Neural cell (in vitro differentiated cells): Measurements from ENCODE around the gene TTC22. TPM values are rescaled to one million over a fixed set of nuclear protein-coding genes. Genes with fewer than 3 reads are reported as not detected.

Experiments
- H2AFZ ChIP-seq: fragments of 200-600, 300-800 bp; sonication (generic), shearing (Covaris generic); 2 replicates; pipeline ENCODE4 v1.6.0; 2014; ENCODE audit warnings: low read depth, mild to moderate bottlenecking, antibody characterized with exemption, low read length, moderate library complexity
- H3F3A ChIP-seq: fragments of 200-600 bp; shearing (Covaris generic); 2 replicates; pipeline ENCODE4 v1.6.1; 2016; ENCODE audit warnings: mild to moderate bottlenecking, moderate library complexity, mixed read lengths, antibody characterized with exemption, low read length; ENCODE audit not compliant: insufficient read depth, poor library complexity, severe bottlenecking
- H3K27ac ChIP-seq: fragments of 200-600, 300-800 bp; sonication (generic), shearing (Covaris generic); 2 replicates; pipeline ENCODE4 v1.5.1; 2014; ENCODE audit warnings: mild to moderate bottlenecking, low read length, moderate library complexity
- H3K27me3 ChIP-seq: fragments of 300-800, 200-600 bp; sonication (generic), shearing (Covaris generic); 2 replicates; pipeline ENCODE4 v1.6.0; 2014; ENCODE audit warnings: mild to moderate bottlenecking, low read depth, low read length, moderate library complexity; ENCODE audit not compliant: insufficient read depth
- H3K36me3 ChIP-seq: fragments of 300-800, 200-600 bp; sonication (generic), shearing (Covaris generic); 2 replicates; pipeline ENCODE4 v1.5.1; 2014; ENCODE audit warnings: mild to moderate bottlenecking, antibody characterized with exemption, low read length, moderate library complexity; ENCODE audit not compliant: insufficient read depth
- H3K4me2 ChIP-seq: fragments of 300-800, 200-600 bp; sonication (generic), shearing (Covaris generic); 2 replicates; pipeline ENCODE4 v1.6.0; 2014; ENCODE audit warnings: mild to moderate bottlenecking, low read length
- H3K4me3 ChIP-seq: fragments of 300-800, 200-600 bp; sonication (generic), shearing (Covaris generic); 2 replicates; pipeline ENCODE4 v1.5.1; 2014; ENCODE audit warnings: mild to moderate bottlenecking, low read length, moderate library complexity
- H3K79me2 ChIP-seq: fragments of 200-600 bp; shearing (Covaris generic); replicated peaks from 2 replicates; pipeline ENCODE4 v1.6.0; 2014; ENCODE audit warnings: mild to moderate bottlenecking, low read length, moderate library complexity; ENCODE audit not compliant: insufficient read depth
- H3K9ac ChIP-seq: fragments of 300-800, 200-600 bp; sonication (generic), shearing (Covaris generic); 2 replicates; pipeline ENCODE4 v1.6.1; 2016; ENCODE audit warnings: mild to moderate bottlenecking, low read length, mixed read lengths
- H3K9me2 ChIP-seq: fragments of 200-600 bp; shearing (Covaris generic); 2 replicates; pipeline ENCODE4 v1.6.1; 2016; ENCODE audit warnings: mild to moderate bottlenecking, low read length, mixed read lengths; ENCODE audit not compliant: insufficient read depth
- H3K9me3 ChIP-seq: fragments of 200-600, 300-800 bp; sonication (generic), shearing (Covaris generic); 2 replicates; pipeline ENCODE4 v1.6.1; 2016; ENCODE audit warnings: mild to moderate bottlenecking, mixed run types, low read length, moderate library complexity, mixed read lengths
- H4K20me1 ChIP-seq: fragments of 200-600 bp; shearing (Covaris generic); 2 replicates; pipeline ENCODE4 v1.6.1; 2016; ENCODE audit warnings: mild to moderate bottlenecking, mixed run types; ENCODE audit not compliant: insufficient read depth
- EP300 ChIP-seq: fragments of 450-650 bp; conservative IDR thresholded peaks from 2 replicates; pipeline ENCODE4 v1.6.1; 2014; ENCODE audit warnings: antibody characterized with exemption, mild to moderate bottlenecking, moderate library complexity; ENCODE audit not compliant: poor library complexity, severe bottlenecking
- EZH2 ChIP-seq: fragments of 200-600, 300-800 bp; shearing (Covaris generic), sonication (generic); IDR thresholded peaks from 2 replicates; pipeline ENCODE4 v1.6.1; 2014; ENCODE audit warnings: antibody characterized with exemption, low read length, borderline replicate concordance, mild to moderate bottlenecking; ENCODE audit not compliant: insufficient read depth, poor library complexity, severe bottlenecking
- MXI1 ChIP-seq: fragments of 450-650 bp; conservative IDR thresholded peaks from 2 replicates; pipeline ENCODE4 v1.6.1; 2014; ENCODE audit warnings: antibody characterized with exemption, mild to moderate bottlenecking; ENCODE audit not compliant: poor library complexity, severe bottlenecking
- POLR2AphosphoS5 ChIP-seq: IDR thresholded peaks from 2 replicates; pipeline ENCODE4 v1.6.1; 2012
- RAD21 ChIP-seq: fragments of 450-650 bp; conservative IDR thresholded peaks from 2 replicates; pipeline ENCODE4 v1.6.1; 2014; ENCODE audit warnings: antibody characterized with exemption, mild to moderate bottlenecking, moderate library complexity
- SMC3 ChIP-seq: fragments of 450-650 bp; conservative IDR thresholded peaks from 2 replicates; pipeline ENCODE4 v1.6.1; 2014; ENCODE audit warnings: antibody characterized with exemption, mild to moderate bottlenecking, moderate library complexity; ENCODE audit not compliant: poor library complexity
- TAF1 ChIP-seq: IDR thresholded peaks from 2 replicates; pipeline ENCODE4 v1.6.1; 2012; ENCODE audit warnings: low read depth
- polyA plus RNA-seq: library from polyadenylated mRNA; depleted of rRNA; stranded (reverse); fragments of >200 nt; gene quantifications from 2 replicates; pipeline ENCODE4 v1.2.3, GENCODE V29; 2014
- TF ChIP-seq, protein P1 (sequence below): fragments of 450-650 bp; IDR thresholded peaks from 2 replicates; pipeline ENCODE4 v1.5.1; 2014; ENCODE audit warnings: antibody characterized with exemption, mild to moderate bottlenecking, moderate library complexity; ENCODE audit not compliant: poor library complexity, severe bottlenecking
- TF ChIP-seq, protein P2 (sequence below): IDR thresholded peaks from 2 replicates; pipeline ENCODE4 v1.6.1; 2012; ENCODE audit warnings: borderline replicate concordance

Gene TTC22
- polyA plus RNA-seq, 1 donor from 2014 or later = not detected

GRCh38 chr1:54743416-54744226 lies 57.5 kb downstream of the TTC22 start:
- no peak overlapping the region for H3K27ac ChIP-seq
- no peaks in the 10 kb centered on the region for H4K20me1 ChIP-seq
- H3K4me2 ChIP-seq = no peak overlapping the region
- H3K4me3 ChIP-seq = no peak overlapping the region
- H3K36me3 ChIP-seq = no peaks in the 10 kb centered on the region
- no peak overlapping the region for H3K9ac ChIP-seq
- H3K9me3 ChIP-seq = no peaks in the 10 kb centered on the region
- H3K9me2 ChIP-seq = no peaks in the 10 kb centered on the region
- no peaks in the 10 kb centered on the region for H3K27me3 ChIP-seq
- no peak overlapping the region for H2AFZ ChIP-seq
- no peaks in the 10 kb centered on the region for H3F3A ChIP-seq
- TF ChIP-seq, protein P1, sequence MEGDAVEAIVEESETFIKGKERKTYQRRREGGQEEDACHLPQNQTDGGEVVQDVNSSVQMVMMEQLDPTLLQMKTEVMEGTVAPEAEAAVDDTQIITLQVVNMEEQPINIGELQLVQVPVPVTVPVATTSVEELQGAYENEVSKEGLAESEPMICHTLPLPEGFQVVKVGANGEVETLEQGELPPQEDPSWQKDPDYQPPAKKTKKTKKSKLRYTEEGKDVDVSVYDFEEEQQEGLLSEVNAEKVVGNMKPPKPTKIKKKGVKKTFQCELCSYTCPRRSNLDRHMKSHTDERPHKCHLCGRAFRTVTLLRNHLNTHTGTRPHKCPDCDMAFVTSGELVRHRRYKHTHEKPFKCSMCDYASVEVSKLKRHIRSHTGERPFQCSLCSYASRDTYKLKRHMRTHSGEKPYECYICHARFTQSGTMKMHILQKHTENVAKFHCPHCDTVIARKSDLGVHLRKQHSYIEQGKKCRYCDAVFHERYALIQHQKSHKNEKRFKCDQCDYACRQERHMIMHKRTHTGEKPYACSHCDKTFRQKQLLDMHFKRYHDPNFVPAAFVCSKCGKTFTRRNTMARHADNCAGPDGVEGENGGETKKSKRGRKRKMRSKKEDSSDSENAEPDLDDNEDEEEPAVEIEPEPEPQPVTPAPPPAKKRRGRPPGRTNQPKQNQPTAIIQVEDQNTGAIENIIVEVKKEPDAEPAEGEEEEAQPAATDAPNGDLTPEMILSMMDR = no peak
- TF ChIP-seq POLR2AphosphoS5 = no peak
- TF ChIP-seq, protein P2, sequence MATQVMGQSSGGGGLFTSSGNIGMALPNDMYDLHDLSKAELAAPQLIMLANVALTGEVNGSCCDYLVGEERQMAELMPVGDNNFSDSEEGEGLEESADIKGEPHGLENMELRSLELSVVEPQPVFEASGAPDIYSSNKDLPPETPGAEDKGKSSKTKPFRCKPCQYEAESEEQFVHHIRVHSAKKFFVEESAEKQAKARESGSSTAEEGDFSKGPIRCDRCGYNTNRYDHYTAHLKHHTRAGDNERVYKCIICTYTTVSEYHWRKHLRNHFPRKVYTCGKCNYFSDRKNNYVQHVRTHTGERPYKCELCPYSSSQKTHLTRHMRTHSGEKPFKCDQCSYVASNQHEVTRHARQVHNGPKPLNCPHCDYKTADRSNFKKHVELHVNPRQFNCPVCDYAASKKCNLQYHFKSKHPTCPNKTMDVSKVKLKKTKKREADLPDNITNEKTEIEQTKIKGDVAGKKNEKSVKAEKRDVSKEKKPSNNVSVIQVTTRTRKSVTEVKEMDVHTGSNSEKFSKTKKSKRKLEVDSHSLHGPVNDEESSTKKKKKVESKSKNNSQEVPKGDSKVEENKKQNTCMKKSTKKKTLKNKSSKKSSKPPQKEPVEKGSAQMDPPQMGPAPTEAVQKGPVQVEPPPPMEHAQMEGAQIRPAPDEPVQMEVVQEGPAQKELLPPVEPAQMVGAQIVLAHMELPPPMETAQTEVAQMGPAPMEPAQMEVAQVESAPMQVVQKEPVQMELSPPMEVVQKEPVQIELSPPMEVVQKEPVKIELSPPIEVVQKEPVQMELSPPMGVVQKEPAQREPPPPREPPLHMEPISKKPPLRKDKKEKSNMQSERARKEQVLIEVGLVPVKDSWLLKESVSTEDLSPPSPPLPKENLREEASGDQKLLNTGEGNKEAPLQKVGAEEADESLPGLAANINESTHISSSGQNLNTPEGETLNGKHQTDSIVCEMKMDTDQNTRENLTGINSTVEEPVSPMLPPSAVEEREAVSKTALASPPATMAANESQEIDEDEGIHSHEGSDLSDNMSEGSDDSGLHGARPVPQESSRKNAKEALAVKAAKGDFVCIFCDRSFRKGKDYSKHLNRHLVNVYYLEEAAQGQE = no peak
- TF ChIP-seq EZH2 = no peak
- no peak for TF ChIP-seq SMC3
- TF ChIP-seq EP300 = no peak
- no peaks in the 10 kb centered on the region for H3K79me2 ChIP-seq

- H3K9me3 ChIP-seq = no peaks in the 10 kb centered on the region
- no peak overlapping the region for H2AFZ ChIP-seq
- H3K27ac ChIP-seq = no peak overlapping the region
- no peak overlapping the region for H3K4me3 ChIP-seq
- no peaks in the 10 kb centered on the region for H4K20me1 ChIP-seq
- no peaks in the 10 kb centered on the region for H3K27me3 ChIP-seq
- H3K79me2 ChIP-seq = no peaks in the 10 kb centered on the region
- no peaks in the 10 kb centered on the region for H3K36me3 ChIP-seq
- H3K4me2 ChIP-seq = no peak overlapping the region
- H3F3A ChIP-seq = no peaks in the 10 kb centered on the region
- H3K9me2 ChIP-seq = no peaks in the 10 kb centered on the region
- TF ChIP-seq, protein P1 = no peak
- no peak for TF ChIP-seq EP300
- TF ChIP-seq EZH2 = no peak
- no peak for TF ChIP-seq MXI1
- no peak for TF ChIP-seq SMC3
- no peak for TF ChIP-seq RAD21
- no peak for TF ChIP-seq TAF1
- TF ChIP-seq POLR2AphosphoS5 = no peak
- TF ChIP-seq, protein P2 = no peak
- H3K9ac ChIP-seq = no peak overlapping the region
Observed at GRCh38 chr1:54742282-54742681, 58.8 kb downstream of the TTC22 start.
